SK-N-SH (cell line): ENCODE data around the gene TMPRSS9.

ENCODE experiments used
- EZH2phosphoT487 ChIP-seq: fragments of 200-600 bp; sonication (generic); IDR thresholded peaks from 2 replicates; pipeline ENCODE4 v1.6.1; 2017; ENCODE audit warnings: low read depth, mixed run types, mild to moderate bottlenecking, antibody characterized with exemption, moderate library complexity, borderline replicate concordance
- FOXM1 ChIP-seq: IDR thresholded peaks from 2 replicates; pipeline ENCODE4 v1.4.0; 2012; ENCODE audit warnings: low read depth, mild to moderate bottlenecking
- POLR2AphosphoS5 ChIP-seq: IDR thresholded peaks from 2 replicates; pipeline ENCODE4 v1.6.1; 2012; ENCODE audit warnings: low read depth, low read length
- TF ChIP-seq, protein P1 (sequence below): fragments of 200-600 bp; sonication (generic); IDR thresholded peaks from 2 replicates; pipeline ENCODE4 v1.6.1; 2017; ENCODE audit warnings: antibody characterized with exemption, mild to moderate bottlenecking, moderate library complexity

- TF ChIP-seq FOXM1: no peak
- TF ChIP-seq EZH2phosphoT487: no peak
- TF ChIP-seq POLR2AphosphoS5: no peak
- TF ChIP-seq, protein P1, sequence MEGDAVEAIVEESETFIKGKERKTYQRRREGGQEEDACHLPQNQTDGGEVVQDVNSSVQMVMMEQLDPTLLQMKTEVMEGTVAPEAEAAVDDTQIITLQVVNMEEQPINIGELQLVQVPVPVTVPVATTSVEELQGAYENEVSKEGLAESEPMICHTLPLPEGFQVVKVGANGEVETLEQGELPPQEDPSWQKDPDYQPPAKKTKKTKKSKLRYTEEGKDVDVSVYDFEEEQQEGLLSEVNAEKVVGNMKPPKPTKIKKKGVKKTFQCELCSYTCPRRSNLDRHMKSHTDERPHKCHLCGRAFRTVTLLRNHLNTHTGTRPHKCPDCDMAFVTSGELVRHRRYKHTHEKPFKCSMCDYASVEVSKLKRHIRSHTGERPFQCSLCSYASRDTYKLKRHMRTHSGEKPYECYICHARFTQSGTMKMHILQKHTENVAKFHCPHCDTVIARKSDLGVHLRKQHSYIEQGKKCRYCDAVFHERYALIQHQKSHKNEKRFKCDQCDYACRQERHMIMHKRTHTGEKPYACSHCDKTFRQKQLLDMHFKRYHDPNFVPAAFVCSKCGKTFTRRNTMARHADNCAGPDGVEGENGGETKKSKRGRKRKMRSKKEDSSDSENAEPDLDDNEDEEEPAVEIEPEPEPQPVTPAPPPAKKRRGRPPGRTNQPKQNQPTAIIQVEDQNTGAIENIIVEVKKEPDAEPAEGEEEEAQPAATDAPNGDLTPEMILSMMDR: no peak
These were observed 64.9 kb downstream of the TMPRSS9 start for GRCh38 chr19:2424686-2425621.
